IMR-90 (cell line): ENCODE results near the gene CD300LD. TPM values are rescaled to one million over a fixed set of nuclear protein-coding genes. Genes with fewer than 3 reads are reported as not detected.

Source experiments
- ATAC-seq: fragments of 200-7000 bp; cut with Tn5 transposase; 2 replicates; pipeline ENCODE4 v1.9.1; 2020; ENCODE audit warnings: low read depth, mild to moderate bottlenecking, moderate library complexity
- BruUV-seq: library from RNA; stranded (reverse); fragments of 400-500 nt; replicated peaks from 2 replicates; lab custom pipeline; 2021; lab: Mats Ljungman, UMichigan
- CTCF ChIA-PET: fragments of 300-600 bp; formaldehyde crosslinking; extraction: SDS; loops from one replicate; lab custom pipeline; 2021; ENCODE audit warnings: antibody characterized with exemption; lab: Yijun Ruan, JAX
- POLR2A ChIA-PET: fragments of 300-600 bp; sonication (Branson Sonifier 250); formaldehyde crosslinking; loops from one replicate; lab custom pipeline; 2022; ENCODE audit warnings: antibody characterized with exemption; ENCODE audit not compliant: unreplicated experiment; lab: Charles Lee
- DNase-seq: peaks from one replicate; pipeline ENCODE4 v3.0.0; 2013
- H2AFZ ChIP-seq: replicated peaks from 2 replicates; pipeline ENCODE3; 2013; ENCODE audit warnings: low read length, mild to moderate bottlenecking; ENCODE audit not compliant: poor library complexity
- H2AK5ac ChIP-seq: 2 replicates; pipeline ENCODE4 v1.6.1; 2013; ENCODE audit warnings: low read depth, low read length, inconsistent platforms
- H2AK9ac ChIP-seq: replicated peaks from 2 replicates; pipeline ENCODE3; 2013; ENCODE audit warnings: mild to moderate bottlenecking, low read depth, low read length, moderate library complexity; ENCODE audit not compliant: poor library complexity
- H2BK120ac ChIP-seq: 2 replicates; pipeline ENCODE4 v1.6.1; 2013; ENCODE audit warnings: low read depth, low read length, inconsistent platforms
- H2BK15ac ChIP-seq: 3 replicates; pipeline ENCODE4 v1.6.1; 2013; ENCODE audit warnings: low read depth, low read length, inconsistent platforms
- H2BK20ac ChIP-seq: 2 replicates; pipeline ENCODE4 v1.6.1; 2013; ENCODE audit warnings: low read depth, mild to moderate bottlenecking, inconsistent platforms, low read length, moderate library complexity
- H2BK5ac ChIP-seq: 2 replicates; pipeline ENCODE4 v1.6.1; 2013; ENCODE audit warnings: mild to moderate bottlenecking, low read depth, low read length, inconsistent platforms; ENCODE audit not compliant: poor library complexity, severe bottlenecking
- H3K14ac ChIP-seq: replicated peaks from 2 replicates; pipeline ENCODE4 v1.6.1; 2013; ENCODE audit warnings: low read depth, low read length, inconsistent platforms
- H3K18ac ChIP-seq: 2 replicates; pipeline ENCODE4 v1.6.1; 2013; ENCODE audit warnings: low read depth, low read length, control low read depth
- H3K23ac ChIP-seq: 2 replicates; pipeline ENCODE4 v1.6.1; 2013; ENCODE audit warnings: low read depth, low read length, inconsistent platforms
- H3K27ac ChIP-seq: 2 replicates; pipeline ENCODE4 v1.5.1; 2013; ENCODE audit warnings: mild to moderate bottlenecking, control low read depth, low read length; ENCODE audit not compliant: insufficient read depth
- H3K27me3 ChIP-seq: 2 replicates; pipeline ENCODE4 v1.6.1; 2013; ENCODE audit warnings: low read length; ENCODE audit not compliant: control insufficient read depth, insufficient read depth
- H3K36me3 ChIP-seq: 2 replicates; pipeline ENCODE4 v1.6.1; 2013; ENCODE audit warnings: low read length, mixed read lengths; ENCODE audit not compliant: control insufficient read depth, insufficient read depth
- H3K4ac ChIP-seq: 2 replicates; pipeline ENCODE4 v1.6.1; 2013; ENCODE audit warnings: low read depth, low read length, inconsistent platforms
- H3K4me1 ChIP-seq: 2 replicates; pipeline ENCODE4 v1.6.1; 2013; ENCODE audit warnings: low read length, mixed read lengths; ENCODE audit not compliant: control insufficient read depth, insufficient read depth
- H3K4me2 ChIP-seq: 2 replicates; pipeline ENCODE4 v1.6.1; 2013; ENCODE audit warnings: low read depth, mild to moderate bottlenecking, control low read depth, low read length, moderate library complexity
- H3K4me3 ChIP-seq: 2 replicates; pipeline ENCODE4 v1.5.1; 2013; ENCODE audit warnings: low read depth, mild to moderate bottlenecking, control low read depth, low read length, moderate library complexity; ENCODE audit not compliant: insufficient read depth
- H3K56ac ChIP-seq: 2 replicates; pipeline ENCODE4 v1.6.1; 2013; ENCODE audit warnings: low read length, inconsistent platforms; ENCODE audit not compliant: insufficient read depth; ENCODE audit errors: extremely low read depth
- H3K79me1 ChIP-seq, 2 experiments: 2 replicates each; pipeline ENCODE4 v1.6.1; 2013; ENCODE audit warnings: low read length in 2 of 2, inconsistent platforms in 1 of 2, low read depth in 1 of 2
- H3K9ac ChIP-seq: 2 replicates; pipeline ENCODE4 v1.6.1; 2013; ENCODE audit warnings: low read depth, low read length, control low read depth
- H3K9me1 ChIP-seq: 2 replicates; pipeline ENCODE4 v1.6.1; 2013; ENCODE audit warnings: low read length, inconsistent platforms; ENCODE audit not compliant: insufficient read depth
- H3K9me3 ChIP-seq: 2 replicates; pipeline ENCODE4 v1.6.1; 2013; ENCODE audit warnings: low read length; ENCODE audit not compliant: control insufficient read depth, insufficient read depth
- H4K20me1 ChIP-seq: 2 replicates; pipeline ENCODE4 v1.6.1; 2013; ENCODE audit warnings: low read length, inconsistent platforms; ENCODE audit not compliant: insufficient read depth
- H4K5ac ChIP-seq: 2 replicates; pipeline ENCODE4 v1.6.1; 2013; ENCODE audit warnings: mild to moderate bottlenecking, low read depth, low read length, control low read depth
- H4K8ac ChIP-seq, 2 experiments: 2 replicates each; pipeline ENCODE4 v1.6.1; 2013; ENCODE audit warnings: low read depth in 2 of 2, low read length in 2 of 2, control low read depth in 1 of 2, inconsistent platforms in 1 of 2
- H4K91ac ChIP-seq: 2 replicates; pipeline ENCODE4 v1.6.1; 2013; ENCODE audit warnings: low read depth, low read length, inconsistent platforms; ENCODE audit not compliant: insufficient read depth
- BHLHE40 ChIP-seq: fragments of 150-350 bp; IDR thresholded peaks from 2 replicates; pipeline ENCODE4 v1.6.1; 2016; ENCODE audit warnings: mild to moderate bottlenecking, low read depth, low read length
- CEBPB ChIP-seq: IDR thresholded peaks from 2 replicates; pipeline ENCODE4 v1.6.1; 2012; ENCODE audit warnings: low read depth, low read length, improper control_type of control experiment
- CHD1 ChIP-seq: IDR thresholded peaks from 2 replicates; pipeline ENCODE4 v1.6.1; 2012; ENCODE audit warnings: low read depth, low read length, improper control_type of control experiment
- CTCF ChIP-seq: conservative IDR thresholded peaks from 2 replicates; pipeline ENCODE4 v1.5.1; 2012; ENCODE audit warnings: mild to moderate bottlenecking, low read depth, low read length, improper control_type of control experiment
- ELK1 ChIP-seq: fragments of 150-350 bp; IDR thresholded peaks from 2 replicates; pipeline ENCODE4 v1.6.1; 2016; ENCODE audit warnings: low read depth, mild to moderate bottlenecking, low read length, moderate library complexity, borderline replicate concordance
- FOS ChIP-seq: fragments of 150-350 bp; IDR thresholded peaks from 2 replicates; pipeline ENCODE4 v1.6.1; 2016; ENCODE audit warnings: low read depth, low read length
- MAFK ChIP-seq: IDR thresholded peaks from 2 replicates; pipeline ENCODE4 v1.6.1; 2012; ENCODE audit warnings: low read depth, low read length, improper control_type of control experiment
- MXI1 ChIP-seq: IDR thresholded peaks from 2 replicates; pipeline ENCODE4 v1.6.1; 2012; ENCODE audit warnings: low read depth, mild to moderate bottlenecking, low read length, moderate library complexity, borderline replicate concordance
- NFE2L2 ChIP-seq: fragments of 150-350 bp; IDR thresholded peaks from 2 replicates; pipeline ENCODE4 v1.6.1; 2016; ENCODE audit warnings: low read depth, mild to moderate bottlenecking, low read length
- POLR2A ChIP-seq: IDR thresholded peaks from 2 replicates; pipeline ENCODE4 v1.6.1; 2012; ENCODE audit warnings: mild to moderate bottlenecking, low read depth, low read length
- RAD21 ChIP-seq: IDR thresholded peaks from 2 replicates; pipeline ENCODE4 v1.6.1; 2012; ENCODE audit warnings: low read length, improper control_type of control experiment
- RCOR1 ChIP-seq: IDR thresholded peaks from 2 replicates; pipeline ENCODE4 v1.6.1; 2012; ENCODE audit warnings: mild to moderate bottlenecking, low read length, improper control_type of control experiment; ENCODE audit not compliant: insufficient replicate concordance
- RFX5 ChIP-seq: IDR thresholded peaks from 2 replicates; pipeline ENCODE4 v1.8.0; 2012; ENCODE audit warnings: low read depth, mild to moderate bottlenecking, low read length, moderate library complexity
- SMC3 ChIP-seq: fragments of 150-350 bp; IDR thresholded peaks from 2 replicates; pipeline ENCODE4 v1.6.1; 2016; ENCODE audit warnings: low read depth, mild to moderate bottlenecking, antibody characterized with exemption, low read length, moderate library complexity
- WGBS, 2 experiments: methylation state at CpG; one replicate each; pipeline versions ENCODE4 v1.1.5 to v1.1.7; 2013; ENCODE audit warnings: missing lambda C conversion rate in 2 of 2; ENCODE audit not compliant: insufficient read length in 1 of 2; ENCODE audit errors: extremely low coverage in 2 of 2; 5-methylcytosine and 5-hydroxymethylcytosine counted together
- dilution Hi-C: fragments of 300-500 bp; cut with HindIII; formaldehyde crosslinking; loops from one replicate; pipeline ENCODE4 v1.14.3; 2018; ENCODE audit warnings: low sequenced_read_pairs; ENCODE audit not compliant: unreplicated experiment
- in situ Hi-C: fragments of 300-500 bp; cut with MboI; formaldehyde crosslinking; loops from 3 replicates; pipeline ENCODE4 v1.14.3; 2019; ENCODE audit warnings: low sequenced_read_pairs, inconsistent platforms, mixed read lengths
- intact Hi-C: fragments of 100-400 bp; cut with micrococcal nuclease; formaldehyde crosslinking; loops from 2 replicates; pipeline ENCODE4 v1.10.0; 2022
- polyA plus RNA-seq, 3 experiments: library from polyadenylated mRNA; depleted of rRNA; stranded (reverse); fragments of >200 nt; gene quantifications; 2 replicates each; pipeline ENCODE4 v1.2.3, GENCODE V29; 2012; ENCODE audit warnings: low replicate concordance in 1 of 3
- total RNA-seq: library from RNA; depleted of rRNA; stranded (reverse); fragments of >200 nt; gene quantifications from 2 replicates; pipeline ENCODE4 v1.2.3, GENCODE V29; 2012

The CD300LD gene
- total and polyA plus RNA-seq, 2 of the 4 experiments (the other 2 are of a cell fraction), result not detected

GRCh38 chr17:74539281-74539820 is 52.7 kb downstream of the CD300LD start:
- H4K8ac ChIP-seq, result no peak overlapping the region
- no peaks in the 10 kb centered on the region for H3K4me1 ChIP-seq
- intact Hi-C loops (no loop called here), in situ Hi-C loops (no loop called here), dilution Hi-C loops (no loop called here)
- H4K20me1 ChIP-seq, result no peaks in the 10 kb centered on the region
- no peaks in the 10 kb centered on the region for H3K36me3 ChIP-seq
- no peak overlapping the region for H2AK9ac ChIP-seq
- H3K4me3 ChIP-seq, result no peak overlapping the region
- H3K27me3 ChIP-seq, result no peaks in the 10 kb centered on the region
- DNase-seq (no peak), ATAC-seq (no peak)
- H4K91ac ChIP-seq, result no peak overlapping the region
- no peak overlapping the region for H3K4ac ChIP-seq
- BruUV-seq, result no TSS peak
- ChIA-PET POLR2A (no interaction called here), CTCF (no interaction called here)
- H2AK5ac ChIP-seq, result no peak overlapping the region
- H3K4me2 ChIP-seq, result no peak overlapping the region
- 60% methylated on average over 1 of the region's 10 CpGs; no CpG with 5 or more reads in 1 of the 2 experiments for WGBS, 2 experiments
- no peak for TF ChIP-seq NFE2L2
- TF ChIP-seq CEBPB, result no peak
- no peak for TF ChIP-seq RCOR1
- TF ChIP-seq BHLHE40, result no peak
- TF ChIP-seq CHD1, result no peak
- TF ChIP-seq SMC3, result no peak
- no peak for TF ChIP-seq MXI1
- no peak for TF ChIP-seq FOS
- TF ChIP-seq MAFK, result no peak
- TF ChIP-seq CTCF, result no peak
- no peak for TF ChIP-seq RFX5
- no peak for TF ChIP-seq POLR2A
- TF ChIP-seq ELK1, result no peak
- no peak for TF ChIP-seq RAD21
- no peak overlapping the region for H2BK15ac ChIP-seq
- no peak overlapping the region for H2BK20ac ChIP-seq
- H3K14ac ChIP-seq, result no peak overlapping the region
- H3K56ac ChIP-seq, result no peak overlapping the region
- H3K18ac ChIP-seq, result no peak overlapping the region
- H2BK5ac ChIP-seq, result no peak overlapping the region
- H3K27ac ChIP-seq, result no peak overlapping the region
- H3K9ac ChIP-seq, result no peak overlapping the region
- H4K5ac ChIP-seq, result no peak overlapping the region
- no peak overlapping the region for H3K23ac ChIP-seq
- H2AFZ ChIP-seq, result no peak overlapping the region
- no peak overlapping the region for H2BK120ac ChIP-seq
- H3K9me1 ChIP-seq, result no peaks in the 10 kb centered on the region
- H3K79me1 ChIP-seq, result no peaks in the 10 kb centered on the region
- peaks cover 46% of the 10 kb centered on the region for H3K9me3 ChIP-seq
